Liver (tissue), 9 donors: ENCODE results near the gene MAP6. TPM values are rescaled to one million over a fixed set of nuclear protein-coding genes. Genes with fewer than 3 reads are reported as not detected.
A peak's percentile ranks its signal among the peaks of the same experiment; 100 is the strongest.

ENCODE experiments used
- DNase-seq: peaks from one replicate; pipeline ENCODE4 v3.0.0-alpha.2; 2017; ENCODE audit warnings: low spot score
- H3K27ac ChIP-seq, 2 donors: one replicate each; pipeline ENCODE4 v1.7.0; 2013; ENCODE audit warnings: inconsistent platforms in 2 of 2, low read length in 2 of 2, control low read depth in 1 of 2, low read depth in 1 of 2, mild to moderate bottlenecking in 1 of 2
- H3K27me3 ChIP-seq, 4 donors: one replicate each; pipeline versions ENCODE4 v1.6.1 to v1.7.0; 2013; ENCODE audit warnings: low read length in 3 of 4, inconsistent platforms in 1 of 4, mild to moderate bottlenecking in 1 of 4, moderate library complexity in 1 of 4; ENCODE audit not compliant: control insufficient read depth in 4 of 4, insufficient read depth in 4 of 4
- H3K36me3 ChIP-seq, 4 donors: one replicate each; pipeline versions ENCODE4 v1.6.1 to v1.7.0; 2013; ENCODE audit warnings: low read length in 3 of 4, mild to moderate bottlenecking in 3 of 4, low read depth in 1 of 4, moderate library complexity in 1 of 4; ENCODE audit not compliant: control insufficient read depth in 4 of 4, insufficient read depth in 3 of 4
- H3K4me1 ChIP-seq, 4 donors: one replicate each; pipeline versions ENCODE4 v1.6.1 to v1.7.0; 2013; ENCODE audit warnings: low read length in 3 of 4, mild to moderate bottlenecking in 3 of 4, moderate library complexity in 1 of 4; ENCODE audit not compliant: control insufficient read depth in 4 of 4, insufficient read depth in 4 of 4
- H3K4me3 ChIP-seq, 3 donors: one replicate each; pipeline versions ENCODE4 v1.6.1 to v1.7.0; 2013; ENCODE audit warnings: low read length in 3 of 3, control low read depth in 1 of 3, low read depth in 1 of 3, mild to moderate bottlenecking in 1 of 3
- H3K9ac ChIP-seq, 2 donors: one replicate each; pipeline ENCODE4 v1.7.0; 2013; ENCODE audit warnings: low read length in 2 of 2, mild to moderate bottlenecking in 2 of 2, moderate library complexity in 2 of 2, control low read depth in 1 of 2, low read depth in 1 of 2
- H3K9me3 ChIP-seq, 4 donors: one replicate each; pipeline versions ENCODE4 v1.6.1 to v1.7.0; 2013; ENCODE audit warnings: low read length in 3 of 4; ENCODE audit not compliant: control insufficient read depth in 4 of 4
- ATF3 ChIP-seq: IDR thresholded peaks from 2 replicates; pipeline ENCODE4 v1.6.1; 2016; ENCODE audit warnings: antibody characterized with exemption
- CTCF ChIP-seq: fragments of 150-350 bp; IDR thresholded peaks from 2 replicates; pipeline ENCODE4 v1.5.1; 2017; ENCODE audit warnings: improper control_type of control experiment, low read depth, low read length; ENCODE audit not compliant: missing input control
- EGR1 ChIP-seq, 2 donors: IDR thresholded peaks; 2 replicates each; pipeline ENCODE4 v1.6.1; 2016 to 2018; ENCODE audit warnings: antibody characterized with exemption in 2 of 2, low read depth in 2 of 2
- FOXA1 ChIP-seq: IDR thresholded peaks from 2 replicates; pipeline ENCODE4 v1.6.1; 2016; ENCODE audit warnings: antibody characterized with exemption
- FOXA2 ChIP-seq: IDR thresholded peaks from 2 replicates; pipeline ENCODE4 v1.6.1; 2016; ENCODE audit warnings: antibody characterized with exemption
- GABPA ChIP-seq, 2 donors: IDR thresholded peaks in 1 of 2; conservative IDR thresholded peaks in 1 of 2; 2 replicates each; pipeline ENCODE4 v1.6.1; 2016; ENCODE audit warnings: antibody characterized with exemption in 2 of 2, mild to moderate bottlenecking in 1 of 2, moderate library complexity in 1 of 2
- HNF4A ChIP-seq, 2 donors: conservative IDR thresholded peaks; 2 replicates each; pipeline ENCODE4 v1.6.1; 2016; ENCODE audit warnings: antibody characterized with exemption in 2 of 2, mild to moderate bottlenecking in 2 of 2
- HNF4G ChIP-seq: IDR thresholded peaks from 2 replicates; pipeline ENCODE4 v1.6.1; 2016; ENCODE audit warnings: antibody characterized with exemption
- JUND ChIP-seq, 2 donors: IDR thresholded peaks; 2 replicates each; pipeline ENCODE4 v1.6.1; 2016; ENCODE audit warnings: antibody characterized with exemption in 2 of 2
- MAX ChIP-seq: IDR thresholded peaks from 2 replicates; pipeline ENCODE4 v1.6.1; 2016; ENCODE audit warnings: antibody characterized with exemption
- NR2F2 ChIP-seq: IDR thresholded peaks from 2 replicates; pipeline ENCODE4 v1.6.1; 2016; ENCODE audit warnings: antibody characterized with exemption
- RAD21 ChIP-seq, 2 donors: IDR thresholded peaks; 2 replicates each; pipeline ENCODE4 v1.6.1; 2016; ENCODE audit warnings: antibody characterized with exemption in 2 of 2, mild to moderate bottlenecking in 2 of 2
- REST ChIP-seq: IDR thresholded peaks from 2 replicates; pipeline ENCODE4 v1.6.1; 2016; ENCODE audit warnings: antibody characterized with exemption, mild to moderate bottlenecking
- RXRA ChIP-seq, 2 donors: IDR thresholded peaks; 2 replicates each; pipeline ENCODE4 v1.6.1; 2017 to 2018; ENCODE audit warnings: antibody characterized with exemption in 2 of 2, mild to moderate bottlenecking in 1 of 2
- SP1 ChIP-seq: IDR thresholded peaks from 2 replicates; pipeline ENCODE4 v1.6.1; 2018; ENCODE audit warnings: antibody characterized with exemption, mild to moderate bottlenecking
- TAF1 ChIP-seq: conservative IDR thresholded peaks from 2 replicates; pipeline ENCODE4 v1.6.1; 2016; ENCODE audit warnings: antibody characterized with exemption, mild to moderate bottlenecking
- YY1 ChIP-seq: IDR thresholded peaks from 2 replicates; pipeline ENCODE4 v1.6.1; 2016; ENCODE audit warnings: antibody characterized with exemption, mild to moderate bottlenecking
- ZBTB33 ChIP-seq: IDR thresholded peaks from 2 replicates; pipeline ENCODE4 v1.6.1; 2016; ENCODE audit warnings: antibody characterized with exemption
- WGBS: extraction: QIAGEN DNeasy Blood & Tissue Kit; methylation state at CpG from one replicate; pipeline ENCODE4 v1.1.7; 2013; 5-methylcytosine and 5-hydroxymethylcytosine counted together
- polyA plus RNA-seq, 2 donors: library from polyadenylated mRNA; stranded (reverse) in 1 of 2; unstranded in 1 of 2; fragments of 200-250 nt in 1 of 2; fragments of >200 nt in 1 of 2; fragmentation: Nextera tagmentation in 1 of 2; extraction: Ambion mirVana in 1 of 2; gene quantifications; one replicate each; pipeline versions ENCODE4 v1.2.1 to v1.2.3, GENCODE V29; 2013 to 2015
- total RNA-seq, 2 donors: library from RNA; depleted of rRNA; stranded (reverse); fragments of >200 nt; gene quantifications; one replicate each; pipeline ENCODE4 v1.2.3, GENCODE V29; 2014
- donor health status: healthy.
- donor health status: healthy.
- donor health status: healthy.
- donor health status: healthy.
- donor health status: healthy.

MAP6 gene
- total and polyA plus RNA-seq, 4 donors, result 0.22 to 0.36 (median 0.24) TPM

- no peak overlapping the region for H3K4me3 ChIP-seq
- H3K27ac ChIP-seq, result no peak overlapping the region
- no peaks in the 10 kb centered on the region for H3K36me3 ChIP-seq
- TF ChIP-seq ZBTB33, result no peak
- no peak for TF ChIP-seq FOXA1
- no peak for TF ChIP-seq EGR1 (IDR thresholded peaks at IDR 0.05; ENCODE audit: low read depth in 2 of 2)
- TF ChIP-seq HNF4A (conservative IDR thresholded peaks at IDR 0.05), result no peak
- TF ChIP-seq ATF3, result no peak
- no peak for TF ChIP-seq RAD21 (IDR thresholded peaks at IDR 0.05)
- no peak for TF ChIP-seq GABPA (IDR thresholded peaks at IDR 0.05 in 1 of 2, conservative IDR thresholded peaks at IDR 0.05 in 1 of 2)
- no peak for TF ChIP-seq MAX
- TF ChIP-seq FOXA2, result no peak
- TF ChIP-seq YY1, result no peak
- TF ChIP-seq JUND (IDR thresholded peaks at IDR 0.05), result no peak
- no peak for TF ChIP-seq CTCF
- no peak for TF ChIP-seq NR2F2
- TF ChIP-seq HNF4G, result no peak
- TF ChIP-seq SP1, result no peak
- TF ChIP-seq TAF1, result no peak
- TF ChIP-seq REST, result no peak
- TF ChIP-seq RXRA (IDR thresholded peaks at IDR 0.05), result no peak
- H3K4me1 ChIP-seq, result no peaks in the 10 kb centered on the region
- no peaks in the 10 kb centered on the region for H3K27me3 ChIP-seq
- H3K9me3 ChIP-seq, result no peaks in the 10 kb centered on the region
- no peak overlapping the region for H3K9ac ChIP-seq
- DNase-seq, result no peak
Observed at GRCh38 chr11:75598264-75598663, 70.6 kb downstream of the MAP6 start.

GRCh38 chr11:75597636-75598035 lies 71.2 kb downstream of the MAP6 start:
- no peak for DNase-seq
- Histone ChIP-seq H3K36me3 (no peaks in the 10 kb centered on the region), H3K9ac (no peak overlapping the region), H3K4me1 (no peaks in the 10 kb centered on the region), H3K9me3 (no peaks in the 10 kb centered on the region), H3K27me3 (no peaks in the 10 kb centered on the region), H3K4me3 (no peak overlapping the region), H3K27ac (no peak overlapping the region)
- WGBS, result 79% methylated on average over 4 of the region's 4 CpGs
- TF ChIP-seq JUND (IDR thresholded peaks at IDR 0.05) (no peak), CTCF (peak; percentile 17), SP1 (no peak), TAF1 (no peak), YY1 (no peak), HNF4G (no peak), RAD21 (IDR thresholded peaks at IDR 0.05) (peak; percentile 17 to 66), FOXA1 (no peak), EGR1 (IDR thresholded peaks at IDR 0.05; ENCODE audit: low read depth in 2 of 2) (no peak), MAX (no peak), NR2F2 (no peak), HNF4A (conservative IDR thresholded peaks at IDR 0.05) (no peak)
